ENCODE results near the gene SPSB4.

DNA sequence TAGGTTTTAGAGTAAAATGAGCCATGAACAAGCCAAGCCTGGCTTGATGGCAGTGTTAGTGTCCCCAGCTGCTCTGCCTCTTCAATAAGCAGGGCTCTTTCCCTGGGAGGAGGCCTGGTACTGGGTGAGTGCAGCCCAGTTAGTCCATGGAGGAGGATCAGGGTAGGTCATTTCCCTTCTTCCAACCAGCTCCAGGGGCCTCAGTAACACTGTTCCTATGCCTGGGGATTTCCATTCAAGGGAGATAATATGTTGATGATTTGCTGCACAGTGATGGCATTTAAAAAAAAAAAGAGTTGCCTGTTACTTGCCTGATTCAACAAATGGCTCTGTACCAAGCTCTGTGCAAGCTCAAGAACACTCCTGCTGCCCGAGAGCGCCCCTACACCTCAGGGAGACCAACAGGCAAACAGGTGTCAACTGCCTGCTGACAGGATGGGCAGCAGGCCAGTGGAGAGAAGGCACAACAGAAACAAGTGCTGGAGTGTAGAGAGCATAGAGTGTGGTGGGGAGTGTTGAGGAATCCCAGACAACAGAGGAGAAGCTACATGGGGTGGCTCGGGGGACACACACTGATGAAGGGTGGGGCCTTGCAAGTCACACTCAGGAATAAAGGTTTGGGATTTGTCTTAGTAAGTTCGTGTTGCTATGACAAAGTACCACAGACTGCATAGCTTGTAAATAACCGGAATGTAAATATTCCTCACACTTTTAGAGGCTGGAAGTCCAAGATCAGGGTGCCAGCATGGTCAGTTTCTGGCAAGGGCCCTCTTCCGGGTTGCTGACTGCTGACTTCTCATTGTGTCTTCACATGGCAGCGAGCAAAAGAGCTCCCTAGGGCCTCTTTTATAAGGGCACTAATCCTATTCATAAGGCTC, 101.9 kb downstream of the SPSB4 start:
- TF ChIP-seq GATA2 (IDR thresholded peaks at IDR 0.05; ENCODE audit: insufficient read depth, insufficient read length, low read depth, low read length) (no peak), POLR2A (IDR thresholded peaks at IDR 0.05; ENCODE audit: low read depth, low read length) (no peak)
- TF ChIP-seq, protein P1, sequence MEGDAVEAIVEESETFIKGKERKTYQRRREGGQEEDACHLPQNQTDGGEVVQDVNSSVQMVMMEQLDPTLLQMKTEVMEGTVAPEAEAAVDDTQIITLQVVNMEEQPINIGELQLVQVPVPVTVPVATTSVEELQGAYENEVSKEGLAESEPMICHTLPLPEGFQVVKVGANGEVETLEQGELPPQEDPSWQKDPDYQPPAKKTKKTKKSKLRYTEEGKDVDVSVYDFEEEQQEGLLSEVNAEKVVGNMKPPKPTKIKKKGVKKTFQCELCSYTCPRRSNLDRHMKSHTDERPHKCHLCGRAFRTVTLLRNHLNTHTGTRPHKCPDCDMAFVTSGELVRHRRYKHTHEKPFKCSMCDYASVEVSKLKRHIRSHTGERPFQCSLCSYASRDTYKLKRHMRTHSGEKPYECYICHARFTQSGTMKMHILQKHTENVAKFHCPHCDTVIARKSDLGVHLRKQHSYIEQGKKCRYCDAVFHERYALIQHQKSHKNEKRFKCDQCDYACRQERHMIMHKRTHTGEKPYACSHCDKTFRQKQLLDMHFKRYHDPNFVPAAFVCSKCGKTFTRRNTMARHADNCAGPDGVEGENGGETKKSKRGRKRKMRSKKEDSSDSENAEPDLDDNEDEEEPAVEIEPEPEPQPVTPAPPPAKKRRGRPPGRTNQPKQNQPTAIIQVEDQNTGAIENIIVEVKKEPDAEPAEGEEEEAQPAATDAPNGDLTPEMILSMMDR (IDR thresholded peaks at IDR 0.05; ENCODE audit: extremely low read depth in 1 of 2, insufficient read depth in 1 of 2, low read depth in 1 of 2, low read length in 2 of 2), result no peak
